ENCODE data around the gene TCF7.

The TCF7 gene

GRCh38 chr5:134140530-134141201 lies 26.2 kb downstream of the TCF7 start:
- H3K36me3 ChIP-seq (ENCODE audit: insufficient read depth, low read length) = peaks cover 36% of the 10 kb centered on the region
- TF ChIP-seq FOXP2 (optimal IDR thresholded peaks at IDR 0.05; ENCODE audit: control extremely low read depth, extremely low read length, insufficient read depth) = no peak
- no peak for TF ChIP-seq POLR2AphosphoS5 (IDR thresholded peaks at IDR 0.05; ENCODE audit: borderline replicate concordance, low read depth, low read length)
- no peak for TF ChIP-seq EZH2 (IDR thresholded peaks at IDR 0.05)
- H3K27ac ChIP-seq = no peak overlapping the region
- DNase-seq (ENCODE audit: low read depth, low spot score) = peak; percentile 12
- H3K9me3 ChIP-seq (ENCODE audit: low read depth, low read length) = no peaks in the 10 kb centered on the region
- H3K9ac ChIP-seq (ENCODE audit: insufficient read length) = no peak overlapping the region
- H3K4me3 ChIP-seq = no peak overlapping the region

- Histone ChIP-seq H3K9me3 (ENCODE audit: low read depth, low read length) (no peaks in the 10 kb centered on the region), H3K27ac (no peak overlapping the region), H3K9ac (ENCODE audit: insufficient read length) (no peak overlapping the region), H3K36me3 (ENCODE audit: insufficient read depth, low read length) (peaks cover 34% of the 10 kb centered on the region), H3K4me3 (no peak overlapping the region)
- no peak for TF ChIP-seq FOXP2 (optimal IDR thresholded peaks at IDR 0.05; ENCODE audit: control extremely low read depth, extremely low read length, insufficient read depth)
- TF ChIP-seq EZH2 (IDR thresholded peaks at IDR 0.05) = no peak
- TF ChIP-seq POLR2AphosphoS5 (IDR thresholded peaks at IDR 0.05; ENCODE audit: borderline replicate concordance, low read depth, low read length) = no peak
- DNase-seq (ENCODE audit: low read depth, low spot score) = no peak
These were observed 27.0 kb downstream of the TCF7 start for GRCh38 chr5:134141331-134142050.

GRCh38 chr5:134142052-134142451 lies 27.6 kb downstream of the TCF7 start:
- DNase-seq (ENCODE audit: low read depth, low spot score) = no peak
- Histone ChIP-seq H3K9ac (ENCODE audit: insufficient read length) (no peak overlapping the region), H3K9me3 (ENCODE audit: low read depth, low read length) (no peaks in the 10 kb centered on the region), H3K4me3 (no peak overlapping the region), H3K27ac (no peak overlapping the region), H3K36me3 (ENCODE audit: insufficient read depth, low read length) (peaks cover 29% of the 10 kb centered on the region)
- no peak for TF ChIP-seq FOXP2 (optimal IDR thresholded peaks at IDR 0.05; ENCODE audit: control extremely low read depth, extremely low read length, insufficient read depth)
- TF ChIP-seq POLR2AphosphoS5 (IDR thresholded peaks at IDR 0.05; ENCODE audit: borderline replicate concordance, low read depth, low read length) = no peak
- no peak for TF ChIP-seq EZH2 (IDR thresholded peaks at IDR 0.05)

GRCh38 chr5:134142806-134143205 lies 28.3 kb downstream of the TCF7 start:
- no peak for TF ChIP-seq EZH2 (IDR thresholded peaks at IDR 0.05)
- H3K9ac ChIP-seq (ENCODE audit: insufficient read length) = no peak overlapping the region
- no peaks in the 10 kb centered on the region for H3K9me3 ChIP-seq (ENCODE audit: low read depth, low read length)
- H3K27ac ChIP-seq = no peak overlapping the region
- peaks cover 29% of the 10 kb centered on the region for H3K36me3 ChIP-seq (ENCODE audit: insufficient read depth, low read length)
- no peak overlapping the region for H3K4me3 ChIP-seq
- DNase-seq (ENCODE audit: low read depth, low spot score) = no peak

GRCh38 chr5:134143431-134143830 lies 28.9 kb downstream of the TCF7 start:
- Histone ChIP-seq H3K9ac (ENCODE audit: insufficient read length) (no peak overlapping the region), H3K36me3 (ENCODE audit: insufficient read depth, low read length) (peaks cover 29% of the 10 kb centered on the region), H3K4me3 (no peak overlapping the region), H3K27ac (no peak overlapping the region), H3K9me3 (ENCODE audit: low read depth, low read length) (no peaks in the 10 kb centered on the region)
- TF ChIP-seq FOXP2 (optimal IDR thresholded peaks at IDR 0.05; ENCODE audit: control extremely low read depth, extremely low read length, insufficient read depth) = no peak
- TF ChIP-seq POLR2AphosphoS5 (IDR thresholded peaks at IDR 0.05; ENCODE audit: borderline replicate concordance, low read depth, low read length) = no peak
- TF ChIP-seq EZH2 (IDR thresholded peaks at IDR 0.05) = no peak
- DNase-seq (ENCODE audit: low read depth, low spot score) = no peak

- no peak overlapping the region for H3K4me3 ChIP-seq
- H3K27ac ChIP-seq = no peak overlapping the region
- H3K9ac ChIP-seq (ENCODE audit: insufficient read length) = no peak overlapping the region
- no peak for DNase-seq (ENCODE audit: low read depth, low spot score)
- H3K9me3 ChIP-seq (ENCODE audit: low read depth, low read length) = no peaks in the 10 kb centered on the region
- H3K36me3 ChIP-seq (ENCODE audit: insufficient read depth, low read length) = peaks cover 31% of the 10 kb centered on the region
- TF ChIP-seq POLR2AphosphoS5 (IDR thresholded peaks at IDR 0.05; ENCODE audit: borderline replicate concordance, low read depth, low read length) = no peak
- TF ChIP-seq EZH2 (IDR thresholded peaks at IDR 0.05) = no peak
- TF ChIP-seq FOXP2 (optimal IDR thresholded peaks at IDR 0.05; ENCODE audit: control extremely low read depth, extremely low read length, insufficient read depth) = no peak
These were observed 29.8 kb downstream of the TCF7 start for GRCh38 chr5:134143944-134144941.

GRCh38 chr5:134145041-134145757 lies 30.7 kb downstream of the TCF7 start:
- TF ChIP-seq FOXP2 (optimal IDR thresholded peaks at IDR 0.05; ENCODE audit: control extremely low read depth, extremely low read length, insufficient read depth) (no peak), EZH2 (IDR thresholded peaks at IDR 0.05) (no peak), POLR2AphosphoS5 (IDR thresholded peaks at IDR 0.05; ENCODE audit: borderline replicate concordance, low read depth, low read length) (no peak)
- Histone ChIP-seq H3K4me3 (no peak overlapping the region), H3K27ac (no peak overlapping the region), H3K9me3 (ENCODE audit: low read depth, low read length) (no peaks in the 10 kb centered on the region), H3K9ac (ENCODE audit: insufficient read length) (no peak overlapping the region), H3K36me3 (ENCODE audit: insufficient read depth, low read length) (peaks cover 40% of the 10 kb centered on the region)
- no peak for DNase-seq (ENCODE audit: low read depth, low spot score)
